IPS-20b (cell line): ENCODE results near the gene ARHGAP6.

Experiments
- H3K27ac ChIP-seq: one replicate; pipeline ENCODE4 v1.5.1; 2013; ENCODE audit warnings: low read length
- H3K27me3 ChIP-seq: 2 replicates; pipeline ENCODE4 v1.6.1; 2013; ENCODE audit warnings: mild to moderate bottlenecking, low read length, inconsistent platforms; ENCODE audit not compliant: insufficient read depth
- H3K36me3 ChIP-seq: 2 replicates; pipeline ENCODE4 v1.6.1; 2013; ENCODE audit warnings: low read depth, mild to moderate bottlenecking, inconsistent platforms, low read length, moderate library complexity; ENCODE audit not compliant: insufficient read depth
- H3K4me1 ChIP-seq: 2 replicates; pipeline ENCODE4 v1.6.1; 2013; ENCODE audit warnings: mild to moderate bottlenecking, control low read depth, inconsistent platforms, low read length, moderate library complexity; ENCODE audit not compliant: insufficient read depth
- H3K4me3 ChIP-seq: 2 replicates; pipeline ENCODE4 v1.5.1; 2013; ENCODE audit warnings: mild to moderate bottlenecking, low read length, inconsistent platforms
- H3K9ac ChIP-seq: 2 replicates; pipeline ENCODE4 v1.6.1; 2013; ENCODE audit warnings: low read depth, mild to moderate bottlenecking, inconsistent platforms, low read length, moderate library complexity
- H3K9me3 ChIP-seq: 2 replicates; pipeline ENCODE4 v1.6.1; 2013; ENCODE audit warnings: mild to moderate bottlenecking, low read depth, low read length, inconsistent platforms; ENCODE audit not compliant: insufficient read depth

Gene ARHGAP6

DNA sequence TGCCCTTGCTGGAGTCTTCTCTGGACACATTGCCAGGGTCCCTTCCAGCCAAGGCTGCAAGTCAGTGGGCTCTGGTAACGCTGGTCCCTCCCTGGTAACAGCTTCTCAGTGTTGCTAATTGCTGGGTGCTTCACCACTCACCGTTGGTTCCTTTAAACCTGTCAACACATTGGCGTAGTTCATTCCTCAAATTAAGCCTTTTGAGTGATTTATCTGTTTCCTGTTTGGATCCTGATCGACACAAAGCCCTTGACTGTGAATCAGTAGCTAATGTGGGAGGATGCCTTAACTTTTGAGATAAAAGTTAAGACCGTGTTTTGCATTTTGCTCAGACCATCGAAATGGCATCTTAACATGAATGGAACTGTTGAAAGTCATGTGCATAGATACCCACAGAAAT lies 246.6 kb downstream of the ARHGAP6 start:
- Histone ChIP-seq H3K4me1 (no peaks in the 10 kb centered on the region), H3K36me3 (no peaks in the 10 kb centered on the region), H3K9ac (no peak overlapping the region), H3K9me3 (no peaks in the 10 kb centered on the region), H3K27ac (no peak overlapping the region), H3K4me3 (no peak overlapping the region), H3K27me3 (no peaks in the 10 kb centered on the region)

DNA sequence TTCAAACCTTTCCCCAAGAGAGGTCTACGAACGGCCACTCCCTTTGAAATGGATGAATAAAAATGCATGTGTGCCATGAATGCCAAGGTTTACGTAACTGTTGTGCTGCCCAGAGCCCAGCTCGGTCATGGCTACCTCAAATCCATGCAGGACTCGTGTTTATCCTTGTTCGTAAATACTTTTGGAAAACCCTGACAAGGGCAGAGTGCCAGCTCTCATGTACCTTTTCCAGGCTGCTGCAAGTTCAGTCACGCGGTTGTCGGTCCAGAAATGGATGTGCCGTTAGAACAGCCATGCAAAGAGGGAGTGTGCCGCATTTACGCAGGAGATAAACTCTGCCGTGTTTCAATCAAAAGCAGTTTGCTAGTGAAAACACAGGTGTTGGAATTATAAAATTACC lies 249.1 kb downstream of the ARHGAP6 start:
- H3K4me1 ChIP-seq: no peaks in the 10 kb centered on the region
- H3K9me3 ChIP-seq: no peaks in the 10 kb centered on the region
- H3K9ac ChIP-seq: no peak overlapping the region
- H3K36me3 ChIP-seq: no peaks in the 10 kb centered on the region
- no peak overlapping the region for H3K4me3 ChIP-seq
- no peaks in the 10 kb centered on the region for H3K27me3 ChIP-seq
- no peak overlapping the region for H3K27ac ChIP-seq

- Histone ChIP-seq H3K9ac (no peak overlapping the region), H3K9me3 (no peaks in the 10 kb centered on the region), H3K27me3 (no peaks in the 10 kb centered on the region), H3K36me3 (no peaks in the 10 kb centered on the region), H3K27ac (no peak overlapping the region), H3K4me1 (no peaks in the 10 kb centered on the region), H3K4me3 (no peak overlapping the region)
Observed at GRCh38 chrX:11414091-11414490, 251.6 kb downstream of the ARHGAP6 start.

DNA sequence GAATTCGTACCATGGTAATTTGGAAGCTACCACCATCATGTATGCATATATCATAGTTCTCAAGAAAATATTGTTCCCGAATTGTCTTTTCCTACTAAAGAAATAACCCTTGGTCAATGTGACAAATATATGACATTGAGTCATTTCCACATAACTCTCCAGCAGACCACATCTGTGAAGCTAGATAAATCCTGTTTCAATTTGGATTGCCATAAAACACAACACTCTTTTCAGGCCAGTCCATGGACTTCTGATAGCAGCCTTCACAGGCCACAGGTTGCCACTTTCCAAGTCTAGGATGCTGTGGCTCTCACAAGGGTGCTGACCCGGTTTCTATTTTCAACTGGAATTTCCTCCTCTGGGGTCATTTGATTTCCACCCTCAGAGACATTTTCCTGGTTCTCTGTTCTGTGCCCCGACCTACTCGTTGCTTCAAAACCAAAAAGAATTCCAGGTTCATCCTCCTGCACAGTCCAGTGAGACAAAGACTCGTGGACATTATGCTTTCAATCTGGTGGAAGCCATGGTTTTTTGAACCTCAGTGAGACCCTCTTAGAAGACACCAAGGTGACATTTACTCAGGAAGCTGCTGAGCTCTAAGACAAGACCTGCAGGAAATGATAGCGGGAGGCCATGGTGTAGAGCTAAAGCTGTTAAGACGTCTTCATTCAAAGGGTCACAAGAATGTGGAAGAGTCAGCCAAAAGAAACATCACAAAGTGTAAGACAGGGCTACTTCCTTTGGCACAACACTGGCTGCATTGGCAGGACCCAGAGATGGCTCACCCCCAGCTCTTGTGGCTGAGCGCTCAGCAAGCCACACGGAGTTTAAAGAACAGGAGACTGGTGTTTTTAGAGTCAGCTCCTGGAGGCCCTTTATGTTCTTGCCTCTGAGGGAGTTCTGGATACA lies 252.8 kb downstream of the ARHGAP6 start:
- no peak overlapping the region for H3K27ac ChIP-seq
- H3K36me3 ChIP-seq: no peaks in the 10 kb centered on the region

GRCh38 chrX:11409957-11410356 lies 255.8 kb downstream of the ARHGAP6 start:
- Histone ChIP-seq H3K9ac (no peak overlapping the region), H3K27ac (no peak overlapping the region), H3K4me1 (no peaks in the 10 kb centered on the region), H3K36me3 (no peaks in the 10 kb centered on the region), H3K9me3 (no peaks in the 10 kb centered on the region), H3K4me3 (no peak overlapping the region), H3K27me3 (no peaks in the 10 kb centered on the region)

More for the DNA sequence above, 252.8 kb downstream of the ARHGAP6 start:
- Histone ChIP-seq H3K9ac (no peak overlapping the region), H3K4me1 (no peaks in the 10 kb centered on the region), H3K9me3 (no peaks in the 10 kb centered on the region), H3K4me3 (no peak overlapping the region), H3K27me3 (no peaks in the 10 kb centered on the region)

DNA sequence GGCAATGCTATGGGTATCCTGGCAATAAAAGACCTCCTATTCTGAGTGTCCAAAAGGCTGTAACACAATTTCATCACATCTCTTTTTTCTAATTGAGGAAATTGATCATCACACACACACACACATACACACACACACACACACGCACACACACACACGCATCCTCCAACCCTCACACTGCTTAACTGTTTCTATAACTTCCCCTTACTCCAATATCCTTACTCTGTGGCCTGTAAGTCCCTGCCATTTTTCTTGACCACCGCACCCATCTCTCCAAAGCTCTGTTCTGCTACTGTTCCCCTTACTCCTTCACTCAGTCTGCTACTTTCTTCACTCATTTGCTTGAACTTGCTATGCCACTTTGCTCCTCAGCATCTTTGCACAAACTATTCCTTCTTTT lies 256.9 kb downstream of the ARHGAP6 start:
- Histone ChIP-seq H3K27me3 (no peaks in the 10 kb centered on the region), H3K4me1 (no peaks in the 10 kb centered on the region), H3K27ac (no peak overlapping the region), H3K4me3 (no peak overlapping the region), H3K9me3 (no peaks in the 10 kb centered on the region), H3K36me3 (no peaks in the 10 kb centered on the region), H3K9ac (no peak overlapping the region)

DNA sequence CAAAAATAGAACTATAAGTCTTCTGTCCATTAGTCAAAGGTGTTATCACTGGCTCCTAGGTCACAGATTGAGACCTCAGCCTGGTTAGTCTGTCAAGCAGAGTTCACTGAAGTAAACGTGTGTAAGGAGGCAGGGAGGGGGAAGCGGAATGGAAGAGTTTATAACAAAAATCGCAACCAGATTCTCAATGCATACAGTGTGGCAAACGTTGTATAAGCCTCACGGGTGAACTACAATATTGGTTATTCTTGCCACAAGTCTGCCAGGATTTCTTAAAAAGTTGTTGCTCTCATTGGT lies 257.7 kb downstream of the ARHGAP6 start:
- Histone ChIP-seq H3K27me3 (no peaks in the 10 kb centered on the region), H3K9ac (no peak overlapping the region), H3K4me3 (no peak overlapping the region), H3K4me1 (no peaks in the 10 kb centered on the region), H3K36me3 (no peaks in the 10 kb centered on the region), H3K27ac (no peak overlapping the region), H3K9me3 (no peaks in the 10 kb centered on the region)

DNA sequence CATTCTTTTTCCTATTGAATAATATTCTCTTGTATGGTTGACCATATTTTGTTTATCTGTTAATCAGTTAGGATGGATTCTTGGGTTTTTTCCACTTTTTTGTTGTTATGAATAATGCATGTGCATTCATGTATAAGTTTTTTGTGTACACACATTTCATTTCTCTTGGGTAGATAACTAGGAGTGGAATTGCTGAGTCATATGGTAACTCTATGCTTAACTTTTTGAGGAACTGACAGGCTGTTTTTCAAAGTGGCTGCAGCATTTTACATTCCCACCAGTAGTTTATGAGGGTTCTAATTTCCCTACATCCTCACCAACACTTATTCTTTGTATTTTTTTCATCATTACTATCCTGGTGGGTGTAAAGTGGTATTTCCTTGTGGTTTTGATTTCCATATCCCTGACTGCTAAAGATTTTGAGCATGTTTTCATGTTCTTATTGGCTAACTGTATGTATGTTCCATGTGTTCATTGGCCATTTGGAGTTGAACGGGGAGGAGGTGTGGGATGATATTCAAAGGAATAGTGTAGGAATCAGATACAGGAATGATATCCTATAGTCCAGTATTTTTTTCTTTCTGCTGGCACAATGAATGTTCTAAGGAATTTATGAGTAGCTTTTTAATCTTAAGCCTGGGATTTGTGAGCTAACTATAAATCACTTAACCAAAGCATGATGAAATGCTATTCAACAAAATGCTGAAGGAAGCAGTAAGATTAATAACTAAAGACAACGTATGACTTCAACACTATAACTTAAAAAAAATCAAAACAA lies 258.2 kb downstream of the ARHGAP6 start:
- Histone ChIP-seq H3K27ac (no peak overlapping the region), H3K36me3 (no peaks in the 10 kb centered on the region), H3K4me3 (no peak overlapping the region), H3K9ac (no peak overlapping the region), H3K9me3 (no peaks in the 10 kb centered on the region), H3K4me1 (no peaks in the 10 kb centered on the region), H3K27me3 (no peaks in the 10 kb centered on the region)

- H3K36me3 ChIP-seq: no peaks in the 10 kb centered on the region
- no peak overlapping the region for H3K4me3 ChIP-seq
- no peaks in the 10 kb centered on the region for H3K27me3 ChIP-seq
- no peaks in the 10 kb centered on the region for H3K9me3 ChIP-seq
- H3K9ac ChIP-seq: no peak overlapping the region
- no peaks in the 10 kb centered on the region for H3K4me1 ChIP-seq
- H3K27ac ChIP-seq: no peak overlapping the region
Observed at GRCh38 chrX:11406109-11406765, 259.5 kb downstream of the ARHGAP6 start.

- no peak overlapping the region for H3K9ac ChIP-seq
- no peak overlapping the region for H3K27ac ChIP-seq
- H3K36me3 ChIP-seq: no peaks in the 10 kb centered on the region
- no peaks in the 10 kb centered on the region for H3K9me3 ChIP-seq
- no peaks in the 10 kb centered on the region for H3K4me1 ChIP-seq
- H3K4me3 ChIP-seq: no peak overlapping the region
- H3K27me3 ChIP-seq: no peaks in the 10 kb centered on the region
Observed at GRCh38 chrX:11403631-11404030, 262.1 kb downstream of the ARHGAP6 start.

DNA sequence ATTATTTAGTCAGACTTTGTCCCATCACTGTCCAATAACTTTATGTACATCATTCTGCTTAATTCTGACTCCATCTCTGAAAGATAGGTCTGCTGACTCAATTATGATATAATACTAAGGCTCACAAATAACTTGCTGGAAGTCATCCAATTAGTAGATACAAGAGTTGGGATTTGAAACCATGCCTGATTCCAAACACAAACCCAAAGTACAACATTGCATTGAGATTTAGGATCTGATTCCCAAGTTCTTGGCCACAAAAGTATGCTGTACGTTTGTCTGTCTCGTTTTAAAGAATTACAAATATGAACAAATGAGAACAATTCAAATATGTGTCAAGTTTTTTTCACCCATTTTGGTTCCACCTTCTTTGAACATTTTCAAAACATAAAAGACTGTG lies 263.8 kb downstream of the ARHGAP6 start:
- Histone ChIP-seq H3K4me3 (no peak overlapping the region), H3K27me3 (no peaks in the 10 kb centered on the region), H3K36me3 (no peaks in the 10 kb centered on the region), H3K9ac (no peak overlapping the region), H3K4me1 (no peaks in the 10 kb centered on the region), H3K9me3 (no peaks in the 10 kb centered on the region), H3K27ac (no peak overlapping the region)
